ENCODE measurements around the gene ZC3H11A.
A peak's percentile ranks its signal among the peaks of the same experiment; 100 is the strongest.
"Not testable (repeated sequence)": the region's sequence is repeated elsewhere in the genome, so short reads cannot be mapped to it uniquely, and the experiment has no call there.

Gene ZC3H11A

DNA sequence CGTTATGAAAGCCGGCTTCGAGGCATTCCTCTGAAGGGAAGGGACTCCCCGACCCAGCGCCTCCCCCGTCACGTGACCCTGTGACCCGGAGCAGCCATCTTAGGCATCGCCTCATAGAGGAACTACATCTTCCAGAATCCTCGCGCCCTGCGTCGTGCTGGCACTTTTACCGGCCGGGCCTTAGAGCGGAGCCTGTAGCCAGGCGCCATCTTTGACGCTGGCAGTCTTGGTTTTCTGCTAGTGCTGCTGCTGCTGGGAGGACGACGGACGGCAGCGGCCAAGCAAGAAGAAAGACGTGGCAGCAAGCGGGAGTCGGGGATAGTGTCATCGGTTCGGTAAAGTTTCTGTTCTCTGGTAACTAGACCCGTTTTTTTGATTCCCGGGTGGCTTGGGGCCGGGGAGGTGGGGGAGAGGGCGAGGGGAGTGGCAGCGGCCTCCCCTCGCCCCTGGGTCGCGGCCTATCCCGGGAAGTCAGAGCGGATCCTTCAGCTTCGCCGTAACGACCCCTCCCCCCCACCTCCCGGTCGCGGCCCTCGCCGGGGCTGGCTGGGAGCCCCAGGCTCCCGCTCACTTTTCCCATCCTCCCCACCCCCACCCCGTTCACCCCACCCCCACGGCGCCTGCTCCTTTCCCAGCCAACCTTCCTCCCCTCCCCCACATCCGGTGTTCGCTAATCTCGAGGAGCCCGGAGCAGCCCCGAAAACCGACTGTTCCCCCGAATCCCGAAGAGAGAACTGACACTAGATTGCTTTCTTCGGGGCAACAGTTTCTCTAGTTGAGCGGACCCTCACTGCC, at the start of gene ZC3H11A, which contains the start of gene ZBED6:
TSS of gene ZC3H11A (plus strand) at position 183 of the 795 bp plus-strand sequence. CDS start 21,448 bp downstream, outside the sequence.
TSS of gene ZBED6 (plus strand) at position 183 of the 795 bp plus-strand sequence. CDS start 1,900 bp downstream, outside the sequence.
- peak; percentile 99 for DNase-seq

DNA sequence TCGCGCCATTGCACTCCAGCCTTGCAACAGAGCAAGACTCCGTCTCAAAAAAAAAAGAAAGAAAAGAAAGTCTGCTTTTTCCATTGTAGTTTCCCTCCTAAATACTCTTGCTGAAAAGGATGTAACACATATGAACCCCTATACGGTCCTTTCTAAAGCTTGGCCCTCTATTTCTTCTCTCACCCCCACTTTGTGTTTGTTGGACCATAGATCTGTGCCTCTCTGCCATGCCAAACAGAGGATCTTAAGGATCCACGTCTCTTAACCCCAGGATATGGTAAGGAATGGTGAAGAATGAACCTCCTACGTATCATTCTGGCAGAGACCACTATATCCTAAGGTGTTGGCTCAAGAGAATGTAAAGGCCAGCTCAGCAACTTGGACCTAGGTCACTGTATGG, 49.1 kb upstream of the ZC3H11A start:
- DNase-seq = no peak

- no peak for DNase-seq
These were observed 44.4 kb upstream of the ZC3H11A start for GRCh38 chr1:203751051-203751450.

DNA sequence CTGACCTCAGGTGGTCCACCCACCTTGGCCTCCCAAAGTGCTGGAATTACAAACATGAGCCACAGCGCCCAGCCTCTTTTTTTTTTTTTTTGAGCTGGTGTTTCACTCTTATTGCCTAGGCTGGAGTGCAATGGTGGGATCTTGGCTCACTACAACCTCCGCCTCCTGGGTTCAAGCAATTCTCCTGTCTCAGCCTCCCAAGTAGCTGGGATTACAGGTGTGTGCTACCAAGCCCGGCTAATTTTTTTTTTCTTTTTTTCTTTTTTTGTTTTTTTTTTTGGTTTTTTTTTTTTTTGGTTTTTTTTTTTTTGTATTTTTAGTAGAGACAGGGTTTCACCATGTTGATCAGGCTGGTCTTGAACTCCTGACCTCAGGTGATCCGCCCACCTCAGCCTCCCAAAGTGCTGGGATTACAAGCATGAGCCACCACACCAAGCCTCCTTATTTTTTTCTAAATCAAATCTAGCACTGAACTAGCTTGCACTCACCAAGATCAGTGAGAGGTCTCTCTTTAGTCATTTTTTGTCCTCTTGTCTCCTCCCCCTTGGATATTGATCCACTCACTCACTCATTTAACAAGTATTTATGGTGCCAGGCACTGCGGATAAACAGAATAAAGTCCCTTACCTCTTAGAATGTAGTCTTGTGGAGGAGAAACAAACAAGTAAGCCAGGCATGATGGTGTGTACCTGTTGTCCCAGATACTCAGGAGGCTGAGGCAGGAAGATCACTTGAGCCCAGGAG, 43.6 kb upstream of the ZC3H11A start:
- DNase-seq = not testable (repeated sequence)

DNA sequence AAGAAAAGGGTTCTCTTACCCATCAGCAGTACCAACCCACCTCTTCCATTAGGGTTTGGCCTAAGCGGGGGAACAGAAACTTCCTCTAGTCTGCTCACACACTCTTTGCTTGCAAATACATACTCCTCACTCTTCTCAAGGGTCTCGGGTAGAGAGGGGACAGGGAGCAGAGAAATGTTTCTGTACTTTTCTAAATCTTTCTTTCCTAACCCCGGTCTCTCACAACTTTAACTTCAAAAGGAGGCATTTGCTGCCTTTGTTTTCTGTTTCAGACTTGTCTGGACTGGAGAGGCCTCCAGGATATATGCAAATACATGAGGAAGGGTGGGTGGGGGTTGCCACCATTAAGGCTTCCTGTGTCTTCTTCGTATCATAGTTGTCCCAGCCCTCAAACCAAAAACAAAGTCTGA, 41.0 kb upstream of the ZC3H11A start:
- no peak for DNase-seq

DNA sequence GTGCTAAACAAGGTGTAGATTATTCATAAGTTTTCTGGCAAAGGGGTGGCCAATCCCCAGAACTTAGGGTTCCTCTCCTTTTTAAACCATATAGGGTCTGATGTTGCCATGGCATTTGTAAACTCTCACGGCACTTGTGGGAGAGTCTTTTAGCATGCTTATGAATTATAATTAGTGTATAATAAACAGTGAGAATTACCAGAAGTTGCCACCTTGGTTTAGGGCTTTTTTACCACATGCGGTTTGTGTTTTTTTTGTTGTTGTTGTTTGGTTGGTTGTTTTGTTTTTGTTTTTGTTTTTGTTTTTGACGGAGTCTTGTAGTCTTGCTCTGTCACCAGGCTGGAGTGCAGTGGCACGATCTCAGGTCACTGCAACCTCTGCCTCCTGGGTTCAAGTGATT, 39.4 kb upstream of the ZC3H11A start:
- no peak for DNase-seq

DNA sequence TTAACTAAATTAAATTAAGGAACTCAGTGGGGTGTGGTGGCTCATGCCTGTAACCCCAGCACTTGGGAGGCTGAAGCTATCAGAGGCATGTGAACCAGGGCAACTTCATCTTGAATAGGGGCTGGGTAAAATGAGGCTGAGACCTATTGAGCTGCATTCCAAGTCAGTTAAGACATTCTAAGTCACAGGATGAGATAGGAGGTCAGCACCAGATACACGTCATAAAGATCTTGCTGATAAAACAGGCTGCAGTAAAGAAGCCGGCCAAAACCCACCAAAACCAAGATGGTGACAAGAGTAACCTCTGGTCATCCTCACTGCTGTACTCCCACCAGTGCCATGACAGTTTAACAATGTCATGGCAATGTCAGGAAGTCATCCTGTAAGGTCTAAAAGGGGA, 36.7 kb upstream of the ZC3H11A start:
- DNase-seq = not testable (repeated sequence)

GRCh38 chr1:203760506-203760905, 34.9 kb upstream of the ZC3H11A start:
- DNase-seq = no peak

DNA sequence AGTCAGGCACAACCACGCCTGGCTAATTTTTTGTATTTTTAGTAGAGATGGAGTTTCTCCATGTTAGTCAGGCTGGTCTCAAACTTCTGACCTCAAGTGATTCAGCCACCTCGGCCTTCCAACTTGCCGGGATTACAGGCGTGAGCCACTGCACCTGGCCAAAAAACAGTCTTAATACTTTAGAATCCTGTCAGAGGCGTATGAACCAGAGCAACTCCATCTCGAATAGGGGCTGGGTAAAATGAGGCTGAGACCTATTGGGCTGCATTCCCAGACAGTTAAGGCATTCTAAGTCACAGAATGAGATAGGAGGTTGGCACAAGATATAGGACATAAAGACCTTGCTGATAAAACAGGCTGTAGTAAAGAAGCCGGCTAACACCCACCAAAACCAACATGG, 33.5 kb upstream of the ZC3H11A start:
- not testable (repeated sequence) for DNase-seq

DNA sequence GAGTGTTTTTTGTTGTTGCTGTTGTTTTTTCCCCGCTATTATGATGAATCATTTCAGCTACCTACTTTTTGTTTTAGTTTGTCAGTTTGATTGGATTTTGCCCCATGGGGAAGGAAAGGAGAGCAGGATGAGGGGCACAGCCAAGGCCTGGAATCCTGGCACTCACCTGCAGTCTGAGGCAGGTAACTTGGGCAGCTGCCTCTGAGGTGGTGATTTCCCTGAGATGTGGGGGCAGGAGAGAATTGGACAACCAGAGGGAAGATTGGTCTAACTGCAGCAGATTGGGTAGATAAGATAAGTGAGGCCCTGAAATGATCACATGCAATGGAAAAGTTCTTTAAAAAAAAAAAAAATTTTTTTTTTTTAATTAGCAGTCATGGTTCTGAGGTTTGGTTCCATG, 31.9 kb upstream of the ZC3H11A start:
- DNase-seq = no peak

GRCh38 chr1:203764105-203765028, 31.1 kb upstream of the ZC3H11A start:
- no peak for DNase-seq

GRCh38 chr1:203765029-203765837, 30.2 kb upstream of the ZC3H11A start, which contains the start of gene LAX1:
LAX1 (plus strand) TSS chr1:203765183; CDS start chr1:203765566, 383 bp downstream.
- no peak for DNase-seq

DNA sequence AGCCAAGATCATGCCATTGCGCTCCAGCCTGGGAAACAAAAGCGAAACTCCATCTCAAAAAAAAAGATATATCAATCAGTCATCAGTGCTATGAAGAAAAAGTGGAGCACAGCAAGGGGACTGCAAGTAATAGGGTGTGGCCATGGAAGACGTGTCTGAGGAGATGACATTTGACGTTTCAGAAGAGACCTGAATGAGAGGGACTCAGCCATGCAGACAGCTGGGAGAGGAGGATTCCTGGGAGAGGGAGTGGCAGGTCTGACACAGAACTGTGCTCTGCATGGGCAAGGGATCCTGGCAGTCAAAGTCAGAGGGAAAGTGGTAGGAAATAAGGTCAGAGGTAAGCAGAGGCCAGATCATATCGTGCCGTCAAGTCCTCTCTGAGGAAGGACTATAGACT, 27.2 kb upstream of the ZC3H11A start:
- no peak for DNase-seq

GRCh38 chr1:203769505-203770343, 25.7 kb upstream of the ZC3H11A start:
- DNase-seq = peak; percentile 69

DNA sequence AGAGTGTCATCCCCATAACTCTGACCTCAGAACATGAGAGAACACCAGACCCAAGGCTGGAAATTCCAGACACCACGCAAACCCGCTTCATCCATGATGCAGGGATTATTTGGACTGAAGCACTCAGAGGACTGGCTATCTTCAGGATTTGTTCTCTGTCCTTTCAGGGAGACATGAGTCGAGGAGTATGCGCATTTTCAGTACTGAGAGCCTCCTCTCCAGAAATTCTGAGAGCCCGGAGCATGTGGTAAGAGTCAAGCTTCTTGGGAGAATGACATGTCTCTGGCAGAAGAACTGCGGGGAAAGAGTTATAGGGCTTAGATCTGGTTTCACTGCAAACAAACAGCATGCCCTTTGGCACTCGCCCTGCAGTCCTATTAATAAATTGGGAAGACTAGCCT, 23.5 kb upstream of the ZC3H11A start:
- no peak for DNase-seq

- no peak for DNase-seq
These were observed 22.6 kb upstream of the ZC3H11A start for GRCh38 chr1:203772836-203773235.

DNA sequence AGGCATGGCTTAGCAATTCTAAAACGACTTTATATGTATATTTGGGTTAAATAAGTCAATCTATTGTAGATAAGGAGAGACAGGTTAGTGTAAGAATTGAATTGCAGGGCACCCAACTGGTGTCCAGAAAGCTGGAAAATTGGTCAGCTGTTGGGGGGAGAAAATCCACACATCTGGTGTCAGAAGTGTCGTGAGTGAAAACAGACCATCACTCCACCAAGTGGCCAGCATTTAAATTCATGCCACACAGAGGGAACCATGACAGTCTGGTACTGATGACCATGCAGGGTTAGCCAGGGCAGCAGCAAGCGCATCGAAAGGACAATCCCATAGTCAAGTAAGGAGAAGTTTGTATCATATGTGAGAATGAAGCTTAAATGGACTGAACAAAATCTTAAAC, 18.8 kb upstream of the ZC3H11A start:
- no peak for DNase-seq

DNA sequence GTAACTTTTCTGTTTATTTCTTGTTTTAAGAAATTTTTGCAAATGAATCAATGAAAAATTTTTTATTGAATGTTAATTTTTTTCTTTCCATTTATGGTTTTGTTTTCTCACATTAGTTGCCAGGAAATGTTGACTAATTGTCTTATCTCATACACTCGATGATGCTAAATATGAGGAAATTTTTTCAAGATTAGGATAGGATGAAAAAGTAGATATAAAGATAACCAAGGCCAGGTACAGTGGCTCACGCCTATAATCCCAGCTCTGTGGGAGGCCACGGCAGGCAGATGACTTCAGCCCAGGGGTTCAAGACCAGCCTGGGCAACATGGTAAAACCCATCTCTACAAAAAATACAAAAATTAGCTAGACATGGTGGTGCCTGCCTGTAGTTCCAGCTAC, 17.8 kb upstream of the ZC3H11A start:
- no peak for DNase-seq

DNA sequence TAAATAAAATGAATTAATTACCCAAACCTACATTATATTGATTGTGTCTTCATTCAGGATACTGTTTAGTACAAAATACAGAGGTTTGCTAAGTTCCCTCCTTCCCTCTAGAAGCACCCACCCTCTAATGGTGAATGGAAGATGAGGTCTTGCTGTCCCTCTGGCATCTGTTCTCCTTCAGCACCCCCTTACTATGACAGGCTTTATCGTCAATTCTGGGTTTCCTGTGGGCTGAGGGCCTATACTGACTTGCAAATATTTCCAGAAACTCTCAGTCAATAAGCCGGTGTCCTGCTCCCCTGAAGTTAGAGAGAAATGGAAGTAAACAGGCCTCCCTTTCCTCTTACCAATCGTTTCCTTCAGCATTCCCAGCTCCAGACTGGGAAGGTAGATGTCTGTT, 17.3 kb upstream of the ZC3H11A start:
- no peak for DNase-seq

GRCh38 chr1:203778789-203779188, 16.6 kb upstream of the ZC3H11A start:
- no peak for DNase-seq

DNA sequence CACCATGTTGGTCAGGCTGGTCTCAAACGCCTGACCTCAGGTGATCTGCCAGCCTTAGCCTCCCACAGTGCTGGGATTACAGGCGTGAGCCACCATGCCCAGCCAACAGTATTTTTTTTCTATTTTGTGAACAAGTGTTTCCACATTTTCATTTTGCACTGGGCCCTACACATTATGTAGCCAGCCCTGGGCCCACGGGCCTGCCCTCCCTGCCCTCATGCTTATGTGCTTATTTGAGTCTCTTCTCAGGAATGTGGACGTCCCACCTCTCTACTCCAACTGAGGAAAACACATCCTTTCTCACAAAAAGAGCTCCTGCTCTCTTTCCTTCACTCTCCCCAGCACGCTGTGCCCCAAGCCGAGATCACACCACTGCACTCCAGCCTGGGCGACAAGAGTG, 13.5 kb upstream of the ZC3H11A start:
- DNase-seq = no peak

Data from NCI-H1436 (cell line).